HepG2 (cell line): ENCODE measurements around the gene SPTBN2. TPM values are rescaled to one million over a fixed set of nuclear protein-coding genes. Genes with fewer than 3 reads are reported as not detected.
A peak's percentile ranks its signal among the peaks of the same experiment; 100 is the strongest.

ENCODE experiments used
- CENPX ChIP-seq: sonication (generic); formaldehyde crosslinking; IDR thresholded peaks from 2 replicates; pipeline ENCODE4 v1.9.0; 2021; ENCODE audit warnings: mild to moderate bottlenecking, missing genetic modification reagents, moderate library complexity
- HDAC6 ChIP-seq: fragments of 200-600 bp; sonication (generic); IDR thresholded peaks from 2 replicates; pipeline ENCODE4 v1.7.0; 2017; ENCODE audit warnings: mild to moderate bottlenecking, antibody characterized with exemption, low read length, low read depth
- JDP2 ChIP-seq: sonication (generic); formaldehyde crosslinking; IDR thresholded peaks from 2 replicates; pipeline ENCODE4 v1.8.1; 2022; ENCODE audit warnings: missing genetic modification reagents, borderline replicate concordance
- MAFG ChIP-seq: sonication (generic); formaldehyde crosslinking; IDR thresholded peaks from 2 replicates; pipeline ENCODE4 v1.5.1; 2020; ENCODE audit warnings: mild to moderate bottlenecking, missing genetic modification reagents
- MAFK ChIP-seq, 2 experiments: IDR thresholded peaks in 1 of 2; conservative IDR thresholded peaks in 1 of 2; 2 replicates each; pipeline ENCODE4 v1.6.1; 2011; ENCODE audit warnings: improper control_type of control experiment in 2 of 2, low read length in 2 of 2
- MEIS2 ChIP-seq: sonication (generic); formaldehyde crosslinking; IDR thresholded peaks from 2 replicates; pipeline ENCODE4 v1.9.0; 2021; ENCODE audit warnings: mild to moderate bottlenecking, missing genetic modification reagents
- NFIB ChIP-seq: sonication (generic); formaldehyde crosslinking; IDR thresholded peaks from 2 replicates; pipeline ENCODE4 v1.9.0; 2021; ENCODE audit warnings: missing genetic modification reagents, mild to moderate bottlenecking, borderline replicate concordance
- NR1H2 ChIP-seq: sonication (generic); formaldehyde crosslinking; IDR thresholded peaks from 2 replicates; pipeline ENCODE4 v1.8.1; 2022; ENCODE audit warnings: low read depth, missing genetic modification reagents, borderline replicate concordance
- SAFB2 ChIP-seq: sonication (generic); formaldehyde crosslinking; IDR thresholded peaks from 2 replicates; pipeline ENCODE4 v1.5.1; 2020; ENCODE audit warnings: missing genetic modification reagents, low read depth, mild to moderate bottlenecking, borderline replicate concordance
- SP5 ChIP-seq: IDR thresholded peaks from 2 replicates; pipeline ENCODE4 v1.6.1; 2016; ENCODE audit warnings: low read depth, borderline replicate concordance
- SSRP1 ChIP-seq: IDR thresholded peaks from 2 replicates; pipeline ENCODE4 v1.6.1; 2016; ENCODE audit warnings: control low read depth
- ZNF18 ChIP-seq: sonication (generic); formaldehyde crosslinking; IDR thresholded peaks from 2 replicates; pipeline ENCODE4 v1.8.0; 2022; ENCODE audit warnings: mild to moderate bottlenecking, missing genetic modification reagents; ENCODE audit not compliant: insufficient replicate concordance
- ZNF558 ChIP-seq: sonication (generic); formaldehyde crosslinking; IDR thresholded peaks from 2 replicates; pipeline ENCODE4 v1.9.0; 2022; ENCODE audit warnings: mild to moderate bottlenecking, missing genetic modification reagents, borderline replicate concordance
- ZNF574 ChIP-seq: sonication (generic); formaldehyde crosslinking; IDR thresholded peaks from 2 replicates; pipeline ENCODE4 v1.4.0; 2020; ENCODE audit warnings: missing genetic modification reagents
- ZNF747 ChIP-seq: sonication (generic); formaldehyde crosslinking; IDR thresholded peaks from 2 replicates; pipeline ENCODE4 v1.8.1; 2023; ENCODE audit warnings: missing genetic modification reagents, mild to moderate bottlenecking, borderline replicate concordance
- ZSCAN22 ChIP-seq: sonication (generic); formaldehyde crosslinking; IDR thresholded peaks from 2 replicates; pipeline ENCODE4 v1.4.0; 2020; ENCODE audit warnings: mild to moderate bottlenecking, missing genetic modification reagents
- polyA plus RNA-seq, 8 experiments: library from polyadenylated mRNA; depleted of rRNA in 3 of 8; stranded (reverse) in 7 of 8; unstranded in 1 of 8; fragments of >200 nt; fragmentation: Illumina TruSeq in 4 of 8; extraction: Trizol in 4 of 8; gene quantifications; 2 replicates each; pipeline versions ENCODE4 v1.2.1 to v1.2.3, GENCODE V29; 2011 to 2016; ENCODE audit warnings: low read depth in 4 of 8, missing spikeins in 1 of 8, mixed read lengths in 1 of 8; ENCODE audit not compliant: insufficient read depth in 1 of 8
- total RNA-seq, 5 experiments: library from RNA; depleted of rRNA; stranded (reverse); fragments of >200 nt; fragmentation: Illumina TruSeq; extraction: Trizol; gene quantifications; 2 replicates each; pipeline ENCODE4 v1.2.3, GENCODE V29; 2016; ENCODE audit warnings: low read depth in 1 of 5
- TF ChIP-seq, protein P1 (sequence below): sonication (generic); formaldehyde crosslinking; IDR thresholded peaks from 2 replicates; pipeline ENCODE4 v1.4.0; 2020; ENCODE audit warnings: low read depth, mild to moderate bottlenecking, missing genetic modification reagents
- TF ChIP-seq, protein P2 (sequence below): sonication (generic); formaldehyde crosslinking; IDR thresholded peaks from 2 replicates; pipeline ENCODE4 v1.4.0; 2020; ENCODE audit warnings: missing genetic modification reagents
- TF ChIP-seq, protein P3 (sequence below): sonication (generic); formaldehyde crosslinking; IDR thresholded peaks from 2 replicates; pipeline ENCODE4 v1.5.0; 2020; ENCODE audit warnings: missing genetic modification reagents

SPTBN2 gene
- total and polyA plus RNA-seq, 2 of the 13 experiments (the other 11 are each of a cell fraction or from before 2014, with no cell fraction given): 0.65 to 4.0 TPM

- TF ChIP-seq NR1H2 (CRISPR knock-in tag) (no peak), CENPX (CRISPR knock-in tag) (no peak), JDP2 (no peak), SSRP1 (CRISPR knock-in tag) (peak; percentile 63; the same call in 1 of the 2 replicates), NFIB (CRISPR knock-in tag) (no peak), ZNF574 (CRISPR knock-in tag) (peak; percentile 78), MAFK (conservative IDR thresholded peaks at IDR 0.05 in 1 of 2, IDR thresholded peaks at IDR 0.05 in 1 of 2; ENCODE audit: low read length in 2 of 2) (peak; percentile 11 to 30; a peak in 1 of 4 replicates), HDAC6 (no peak), MAFG (CRISPR knock-in tag) (no peak), ZNF747 (CRISPR knock-in tag) (0 out of 2 replicates have a peak, but pooled peaks have one; percentile 34), SP5 (no peak; the same call in 1 of the 2 replicates), ZSCAN22 (CRISPR knock-in tag) (no peak; the same call in 1 of the 2 replicates), ZNF18 (CRISPR knock-in tag) (no peak), SAFB2 (CRISPR knock-in tag) (no peak), MEIS2 (0 out of 2 replicates have a peak, but pooled peaks have one; percentile 61), ZNF558 (CRISPR knock-in tag) (no peak)
- TF ChIP-seq, protein P1, sequence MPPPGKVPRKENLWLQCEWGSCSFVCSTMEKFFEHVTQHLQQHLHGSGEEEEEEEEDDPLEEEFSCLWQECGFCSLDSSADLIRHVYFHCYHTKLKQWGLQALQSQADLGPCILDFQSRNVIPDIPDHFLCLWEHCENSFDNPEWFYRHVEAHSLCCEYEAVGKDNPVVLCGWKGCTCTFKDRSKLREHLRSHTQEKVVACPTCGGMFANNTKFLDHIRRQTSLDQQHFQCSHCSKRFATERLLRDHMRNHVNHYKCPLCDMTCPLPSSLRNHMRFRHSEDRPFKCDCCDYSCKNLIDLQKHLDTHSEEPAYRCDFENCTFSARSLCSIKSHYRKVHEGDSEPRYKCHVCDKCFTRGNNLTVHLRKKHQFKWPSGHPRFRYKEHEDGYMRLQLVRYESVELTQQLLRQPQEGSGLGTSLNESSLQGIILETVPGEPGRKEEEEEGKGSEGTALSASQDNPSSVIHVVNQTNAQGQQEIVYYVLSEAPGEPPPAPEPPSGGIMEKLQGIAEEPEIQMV: no peak
- TF ChIP-seq, protein P2, sequence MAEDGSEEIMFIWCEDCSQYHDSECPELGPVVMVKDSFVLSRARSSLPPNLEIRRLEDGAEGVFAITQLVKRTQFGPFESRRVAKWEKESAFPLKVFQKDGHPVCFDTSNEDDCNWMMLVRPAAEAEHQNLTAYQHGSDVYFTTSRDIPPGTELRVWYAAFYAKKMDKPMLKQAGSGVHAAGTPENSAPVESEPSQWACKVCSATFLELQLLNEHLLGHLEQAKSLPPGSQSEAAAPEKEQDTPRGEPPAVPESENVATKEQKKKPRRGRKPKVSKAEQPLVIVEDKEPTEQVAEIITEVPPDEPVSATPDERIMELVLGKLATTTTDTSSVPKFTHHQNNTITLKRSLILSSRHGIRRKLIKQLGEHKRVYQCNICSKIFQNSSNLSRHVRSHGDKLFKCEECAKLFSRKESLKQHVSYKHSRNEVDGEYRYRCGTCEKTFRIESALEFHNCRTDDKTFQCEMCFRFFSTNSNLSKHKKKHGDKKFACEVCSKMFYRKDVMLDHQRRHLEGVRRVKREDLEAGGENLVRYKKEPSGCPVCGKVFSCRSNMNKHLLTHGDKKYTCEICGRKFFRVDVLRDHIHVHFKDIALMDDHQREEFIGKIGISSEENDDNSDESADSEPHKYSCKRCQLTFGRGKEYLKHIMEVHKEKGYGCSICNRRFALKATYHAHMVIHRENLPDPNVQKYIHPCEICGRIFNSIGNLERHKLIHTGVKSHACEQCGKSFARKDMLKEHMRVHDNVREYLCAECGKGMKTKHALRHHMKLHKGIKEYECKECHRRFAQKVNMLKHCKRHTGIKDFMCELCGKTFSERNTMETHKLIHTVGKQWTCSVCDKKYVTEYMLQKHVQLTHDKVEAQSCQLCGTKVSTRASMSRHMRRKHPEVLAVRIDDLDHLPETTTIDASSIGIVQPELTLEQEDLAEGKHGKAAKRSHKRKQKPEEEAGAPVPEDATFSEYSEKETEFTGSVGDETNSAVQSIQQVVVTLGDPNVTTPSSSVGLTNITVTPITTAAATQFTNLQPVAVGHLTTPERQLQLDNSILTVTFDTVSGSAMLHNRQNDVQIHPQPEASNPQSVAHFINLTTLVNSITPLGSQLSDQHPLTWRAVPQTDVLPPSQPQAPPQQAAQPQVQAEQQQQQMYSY: no peak
- TF ChIP-seq, protein P3, sequence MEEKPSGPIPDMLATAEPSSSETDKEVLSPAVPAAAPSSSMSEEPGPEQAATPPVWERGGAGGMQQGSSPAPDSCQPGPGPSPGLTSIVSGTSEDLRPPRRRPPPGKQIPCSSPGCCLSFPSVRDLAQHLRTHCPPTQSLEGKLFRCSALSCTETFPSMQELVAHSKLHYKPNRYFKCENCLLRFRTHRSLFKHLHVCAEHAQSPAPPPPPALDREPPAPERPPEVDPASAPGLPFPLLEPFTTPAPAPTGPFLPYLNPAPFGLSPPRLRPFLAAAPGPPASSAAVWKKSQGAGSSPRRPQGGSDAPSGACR (CRISPR knock-in tag): no peak
Observed at GRCh38 chr11:66694732-66695207, 34.2 kb downstream of the SPTBN2 start (continued).
